ENCODE data around the gene DCAF11.

DNA sequence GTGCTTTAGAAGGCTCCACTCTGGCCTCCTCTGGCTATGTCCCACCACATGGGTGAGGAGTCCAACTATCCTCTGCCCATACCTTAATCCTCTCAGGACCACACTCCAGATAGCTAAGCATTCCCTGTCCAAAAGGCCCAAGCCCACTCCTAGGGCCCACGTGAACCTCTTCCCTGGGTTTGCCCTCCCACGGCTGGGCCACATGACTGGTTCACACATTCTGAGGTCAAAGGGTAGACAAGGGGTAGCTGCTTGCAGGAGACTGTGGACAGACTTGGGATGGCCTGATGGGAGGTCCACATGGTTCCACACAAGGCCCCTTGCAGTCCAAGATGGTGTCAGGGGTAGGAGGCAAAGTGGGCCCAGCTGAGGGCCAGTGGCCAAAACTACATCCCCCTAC lies 26.5 kb upstream of the DCAF11 start:
- TF ChIP-seq ZFP3 (CRISPR knock-in tag; IDR thresholded peaks at IDR 0.05) (no peak), ESRRG (CRISPR knock-in tag; IDR thresholded peaks at IDR 0.05) (no peak)
